Neural cell (in vitro differentiated cells): ENCODE results near the gene ARHGAP5. TPM values are rescaled to one million over a fixed set of nuclear protein-coding genes. Genes with fewer than 3 reads are reported as not detected.

Experiments used
- H2AFZ ChIP-seq: fragments of 200-600, 300-800 bp; sonication (generic), shearing (Covaris generic); 2 replicates; pipeline ENCODE4 v1.6.0; 2014; ENCODE audit warnings: low read depth, mild to moderate bottlenecking, antibody characterized with exemption, low read length, moderate library complexity
- H3F3A ChIP-seq: fragments of 200-600 bp; shearing (Covaris generic); 2 replicates; pipeline ENCODE4 v1.6.1; 2016; ENCODE audit warnings: mild to moderate bottlenecking, moderate library complexity, mixed read lengths, antibody characterized with exemption, low read length; ENCODE audit not compliant: insufficient read depth, poor library complexity, severe bottlenecking
- H3K27ac ChIP-seq: fragments of 200-600, 300-800 bp; sonication (generic), shearing (Covaris generic); 2 replicates; pipeline ENCODE4 v1.5.1; 2014; ENCODE audit warnings: mild to moderate bottlenecking, low read length, moderate library complexity
- H3K27me3 ChIP-seq: fragments of 300-800, 200-600 bp; sonication (generic), shearing (Covaris generic); 2 replicates; pipeline ENCODE4 v1.6.0; 2014; ENCODE audit warnings: mild to moderate bottlenecking, low read depth, low read length, moderate library complexity; ENCODE audit not compliant: insufficient read depth
- H3K36me3 ChIP-seq: fragments of 300-800, 200-600 bp; sonication (generic), shearing (Covaris generic); 2 replicates; pipeline ENCODE4 v1.5.1; 2014; ENCODE audit warnings: mild to moderate bottlenecking, antibody characterized with exemption, low read length, moderate library complexity; ENCODE audit not compliant: insufficient read depth
- H3K4me2 ChIP-seq: fragments of 300-800, 200-600 bp; sonication (generic), shearing (Covaris generic); 2 replicates; pipeline ENCODE4 v1.6.0; 2014; ENCODE audit warnings: mild to moderate bottlenecking, low read length
- H3K4me3 ChIP-seq: fragments of 300-800, 200-600 bp; sonication (generic), shearing (Covaris generic); 2 replicates; pipeline ENCODE4 v1.5.1; 2014; ENCODE audit warnings: mild to moderate bottlenecking, low read length, moderate library complexity
- H3K79me2 ChIP-seq: fragments of 200-600 bp; shearing (Covaris generic); replicated peaks from 2 replicates; pipeline ENCODE4 v1.6.0; 2014; ENCODE audit warnings: mild to moderate bottlenecking, low read length, moderate library complexity; ENCODE audit not compliant: insufficient read depth
- H3K9ac ChIP-seq: fragments of 300-800, 200-600 bp; sonication (generic), shearing (Covaris generic); 2 replicates; pipeline ENCODE4 v1.6.1; 2016; ENCODE audit warnings: mild to moderate bottlenecking, low read length, mixed read lengths
- H3K9me2 ChIP-seq: fragments of 200-600 bp; shearing (Covaris generic); 2 replicates; pipeline ENCODE4 v1.6.1; 2016; ENCODE audit warnings: mild to moderate bottlenecking, low read length, mixed read lengths; ENCODE audit not compliant: insufficient read depth
- H3K9me3 ChIP-seq: fragments of 200-600, 300-800 bp; sonication (generic), shearing (Covaris generic); 2 replicates; pipeline ENCODE4 v1.6.1; 2016; ENCODE audit warnings: mild to moderate bottlenecking, mixed run types, low read length, moderate library complexity, mixed read lengths
- H4K20me1 ChIP-seq: fragments of 200-600 bp; shearing (Covaris generic); 2 replicates; pipeline ENCODE4 v1.6.1; 2016; ENCODE audit warnings: mild to moderate bottlenecking, mixed run types; ENCODE audit not compliant: insufficient read depth
- CTCF ChIP-seq: fragments of 450-650 bp; IDR thresholded peaks from 2 replicates; pipeline ENCODE4 v1.5.1; 2014; ENCODE audit warnings: antibody characterized with exemption, mild to moderate bottlenecking, moderate library complexity; ENCODE audit not compliant: poor library complexity, severe bottlenecking
- EP300 ChIP-seq: fragments of 450-650 bp; conservative IDR thresholded peaks from 2 replicates; pipeline ENCODE4 v1.6.1; 2014; ENCODE audit warnings: antibody characterized with exemption, mild to moderate bottlenecking, moderate library complexity; ENCODE audit not compliant: poor library complexity, severe bottlenecking
- EZH2 ChIP-seq: fragments of 200-600, 300-800 bp; shearing (Covaris generic), sonication (generic); IDR thresholded peaks from 2 replicates; pipeline ENCODE4 v1.6.1; 2014; ENCODE audit warnings: antibody characterized with exemption, low read length, borderline replicate concordance, mild to moderate bottlenecking; ENCODE audit not compliant: insufficient read depth, poor library complexity, severe bottlenecking
- MXI1 ChIP-seq: fragments of 450-650 bp; conservative IDR thresholded peaks from 2 replicates; pipeline ENCODE4 v1.6.1; 2014; ENCODE audit warnings: antibody characterized with exemption, mild to moderate bottlenecking; ENCODE audit not compliant: poor library complexity, severe bottlenecking
- POLR2AphosphoS5 ChIP-seq: IDR thresholded peaks from 2 replicates; pipeline ENCODE4 v1.6.1; 2012
- RAD21 ChIP-seq: fragments of 450-650 bp; conservative IDR thresholded peaks from 2 replicates; pipeline ENCODE4 v1.6.1; 2014; ENCODE audit warnings: antibody characterized with exemption, mild to moderate bottlenecking, moderate library complexity
- REST ChIP-seq: IDR thresholded peaks from 2 replicates; pipeline ENCODE4 v1.6.1; 2012; ENCODE audit warnings: borderline replicate concordance
- SMC3 ChIP-seq: fragments of 450-650 bp; conservative IDR thresholded peaks from 2 replicates; pipeline ENCODE4 v1.6.1; 2014; ENCODE audit warnings: antibody characterized with exemption, mild to moderate bottlenecking, moderate library complexity; ENCODE audit not compliant: poor library complexity
- TAF1 ChIP-seq: IDR thresholded peaks from 2 replicates; pipeline ENCODE4 v1.6.1; 2012; ENCODE audit warnings: low read depth
- polyA plus RNA-seq: library from polyadenylated mRNA; depleted of rRNA; stranded (reverse); fragments of >200 nt; gene quantifications from 2 replicates; pipeline ENCODE4 v1.2.3, GENCODE V29; 2014

The ARHGAP5 gene
- polyA plus RNA-seq, 1 donor from 2014 or later: 32.2 TPM

GRCh38 chr14:32100175-32100574, 23.1 kb downstream of the ARHGAP5 start:
- H3F3A ChIP-seq: no peaks in the 10 kb centered on the region
- H3K36me3 ChIP-seq: no peaks in the 10 kb centered on the region
- no peaks in the 10 kb centered on the region for H3K9me3 ChIP-seq
- H3K4me3 ChIP-seq: no peak overlapping the region
- H3K27me3 ChIP-seq: no peaks in the 10 kb centered on the region
- no peak overlapping the region for H3K9ac ChIP-seq
- H3K9me2 ChIP-seq: no peaks in the 10 kb centered on the region
- no peaks in the 10 kb centered on the region for H4K20me1 ChIP-seq
- H3K4me2 ChIP-seq: no peak overlapping the region
- no peak overlapping the region for H3K27ac ChIP-seq
- H2AFZ ChIP-seq: no peak overlapping the region
- peaks cover 83% of the 10 kb centered on the region for H3K79me2 ChIP-seq
- TF ChIP-seq POLR2AphosphoS5 (no peak), EP300 (no peak), TAF1 (no peak), REST (no peak), EZH2 (no peak), CTCF (no peak), MXI1 (no peak), SMC3 (no peak), RAD21 (no peak)

GRCh38 chr14:32102152-32102787, 25.2 kb downstream of the ARHGAP5 start:
- Histone ChIP-seq H3K9me2 (no peaks in the 10 kb centered on the region), H3K27me3 (no peaks in the 10 kb centered on the region), H3F3A (no peaks in the 10 kb centered on the region), H3K4me2 (no peak overlapping the region), H2AFZ (no peak overlapping the region), H3K36me3 (no peaks in the 10 kb centered on the region), H3K27ac (no peak overlapping the region), H3K9ac (no peak overlapping the region), H3K9me3 (no peaks in the 10 kb centered on the region), H3K79me2 (peaks cover 85% of the 10 kb centered on the region), H3K4me3 (no peak overlapping the region), H4K20me1 (no peaks in the 10 kb centered on the region)
- TF ChIP-seq SMC3 (no peak), EP300 (no peak), RAD21 (no peak), CTCF (no peak), REST (no peak), MXI1 (no peak), TAF1 (no peak), EZH2 (no peak), POLR2AphosphoS5 (no peak)
